HepG2 (cell line): ENCODE results near the gene BABAM1. TPM values are rescaled to one million over a fixed set of nuclear protein-coding genes. Genes with fewer than 3 reads are reported as not detected.
A peak's percentile ranks its signal among the peaks of the same experiment; 100 is the strongest.

Experiments
- CBX1 ChIP-seq: IDR thresholded peaks from one replicate; pipeline ENCODE4 v1.6.1; 2016; ENCODE audit warnings: antibody characterized with exemption, low read depth
- EED ChIP-seq: sonication (generic); formaldehyde crosslinking; IDR thresholded peaks from 2 replicates; pipeline ENCODE4 v1.5.0; 2020; ENCODE audit warnings: mild to moderate bottlenecking, missing genetic modification reagents
- FOSL2 ChIP-seq: sonication (generic); formaldehyde crosslinking; IDR thresholded peaks from 2 replicates; pipeline ENCODE4 v1.4.0; 2020; ENCODE audit warnings: missing genetic modification reagents
- MAFF ChIP-seq: IDR thresholded peaks from 2 replicates; pipeline ENCODE4 v1.6.1; 2011; ENCODE audit warnings: low read depth, low read length, improper control_type of control experiment
- MEIS1 ChIP-seq: sonication (generic); formaldehyde crosslinking; IDR thresholded peaks from 2 replicates; pipeline ENCODE4 v1.9.0; 2021; ENCODE audit warnings: mild to moderate bottlenecking, missing genetic modification reagents, moderate library complexity, borderline replicate concordance
- NCOR1 ChIP-seq: fragments of 200-600 bp; sonication (generic); IDR thresholded peaks from 2 replicates; pipeline ENCODE4 v1.7.0; 2017; ENCODE audit warnings: antibody characterized with exemption, low read length, borderline replicate concordance
- NFYB ChIP-seq: sonication (generic); formaldehyde crosslinking; IDR thresholded peaks from 2 replicates; pipeline ENCODE4 v1.4.0; 2020; ENCODE audit warnings: missing genetic modification reagents
- RFXANK ChIP-seq: IDR thresholded peaks from 2 replicates; pipeline ENCODE4 v1.6.1; 2016
- SNAI1 ChIP-seq: sonication (generic); formaldehyde crosslinking; IDR thresholded peaks from 2 replicates; pipeline ENCODE4 v1.5.0; 2020; ENCODE audit warnings: mild to moderate bottlenecking, missing genetic modification reagents, borderline replicate concordance
- SRSF9 ChIP-seq: fragments of 200-400 bp; formaldehyde crosslinking; IDR thresholded peaks from 2 replicates; pipeline ENCODE4 v1.6.1; 2018; ENCODE audit warnings: borderline replicate concordance, mild to moderate bottlenecking, low read depth, low read length; ENCODE audit not compliant: insufficient read depth, poor library complexity, severe bottlenecking
- ZNF569 ChIP-seq: sonication (generic); formaldehyde crosslinking; IDR thresholded peaks from 2 replicates; pipeline ENCODE4 v1.5.0; 2020; ENCODE audit warnings: mild to moderate bottlenecking, missing genetic modification reagents, moderate library complexity, borderline replicate concordance
- polyA plus RNA-seq, 8 experiments: library from polyadenylated mRNA; depleted of rRNA in 3 of 8; stranded (reverse) in 7 of 8; unstranded in 1 of 8; fragments of >200 nt; fragmentation: Illumina TruSeq in 4 of 8; extraction: Trizol in 4 of 8; gene quantifications; 2 replicates each; pipeline versions ENCODE4 v1.2.1 to v1.2.3, GENCODE V29; 2011 to 2016; ENCODE audit warnings: low read depth in 4 of 8, missing spikeins in 1 of 8, mixed read lengths in 1 of 8; ENCODE audit not compliant: insufficient read depth in 1 of 8
- total RNA-seq, 5 experiments: library from RNA; depleted of rRNA; stranded (reverse); fragments of >200 nt; fragmentation: Illumina TruSeq; extraction: Trizol; gene quantifications; 2 replicates each; pipeline ENCODE4 v1.2.3, GENCODE V29; 2016; ENCODE audit warnings: low read depth in 1 of 5
- TF ChIP-seq, protein P1 (sequence below): IDR thresholded peaks from 2 replicates; pipeline ENCODE4 v1.6.1; 2016; ENCODE audit warnings: mild to moderate bottlenecking
- TF ChIP-seq, protein P2 (sequence below): sonication (generic); formaldehyde crosslinking; IDR thresholded peaks from 2 replicates; pipeline ENCODE4 v1.8.1; 2023; ENCODE audit warnings: missing genetic modification reagents, inconsistent platforms, borderline replicate concordance
- TF ChIP-seq, protein P3 (sequence below): sonication (generic); formaldehyde crosslinking; IDR thresholded peaks from 2 replicates; pipeline ENCODE4 v1.5.1; 2020; ENCODE audit warnings: missing genetic modification reagents, mild to moderate bottlenecking, borderline replicate concordance
- TF ChIP-seq, protein P4 (sequence below): sonication (generic); formaldehyde crosslinking; IDR thresholded peaks from 2 replicates; pipeline ENCODE4 v1.5.1; 2020; ENCODE audit warnings: missing genetic modification reagents, mild to moderate bottlenecking, borderline replicate concordance
- TF ChIP-seq, protein P5 (sequence below): sonication (generic); formaldehyde crosslinking; IDR thresholded peaks from 2 replicates; pipeline ENCODE4 v1.8.0; 2022; ENCODE audit warnings: mild to moderate bottlenecking, missing genetic modification reagents, moderate library complexity
- TF ChIP-seq, protein P6 (sequence below): sonication (generic); formaldehyde crosslinking; IDR thresholded peaks from 2 replicates; pipeline ENCODE4 v1.8.0; 2022; ENCODE audit warnings: missing genetic modification reagents, mild to moderate bottlenecking, moderate library complexity, borderline replicate concordance
- TF ChIP-seq, protein P7 (sequence below): sonication (generic); formaldehyde crosslinking; IDR thresholded peaks from 2 replicates; pipeline ENCODE4 v1.4.0; 2020; ENCODE audit warnings: missing genetic modification reagents

The BABAM1 gene
- total and polyA plus RNA-seq, 2 of the 13 experiments (the other 11 are each of a cell fraction or from before 2014, with no cell fraction given) = 70.0 to 82.0 TPM

DNA sequence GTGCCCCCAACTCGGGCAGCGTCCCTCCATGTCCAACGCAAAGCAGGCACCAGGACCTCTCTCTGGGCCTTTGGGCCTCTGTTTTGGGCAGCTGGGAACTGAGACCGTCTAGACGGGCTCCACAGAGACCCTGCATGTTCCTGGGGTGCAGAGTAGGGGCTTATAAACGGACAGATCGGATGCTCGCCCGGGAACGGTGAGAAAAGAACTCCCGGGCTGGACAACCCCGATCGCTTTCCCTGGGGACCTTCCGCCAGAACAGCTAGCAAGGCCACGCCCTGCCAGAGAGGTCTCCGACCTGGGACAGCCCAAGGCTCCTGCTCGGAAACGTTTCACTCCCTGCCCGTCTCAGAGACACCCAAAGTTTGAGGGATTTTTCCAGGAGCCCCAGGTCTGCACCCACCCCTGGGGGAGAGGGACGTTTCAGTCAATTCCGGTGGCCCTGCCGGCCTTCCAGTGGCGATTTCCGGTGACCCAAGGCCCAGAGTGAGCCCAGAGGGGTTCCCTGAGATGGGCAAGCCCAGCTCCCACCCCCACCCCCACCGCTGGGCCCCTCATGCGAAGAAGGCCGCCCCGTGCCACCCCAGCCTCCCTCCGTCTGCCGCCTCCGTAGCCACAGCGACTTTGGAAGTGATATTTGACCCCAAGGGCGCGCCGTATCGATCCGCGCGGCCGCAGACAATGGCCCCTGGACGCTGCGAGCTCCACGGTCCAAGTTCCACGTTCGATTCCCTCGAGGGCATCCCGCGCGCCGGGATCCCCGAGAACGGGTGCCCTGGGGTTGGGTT, 23.2 kb upstream of the BABAM1 start (continued):
- TF ChIP-seq, protein P1, sequence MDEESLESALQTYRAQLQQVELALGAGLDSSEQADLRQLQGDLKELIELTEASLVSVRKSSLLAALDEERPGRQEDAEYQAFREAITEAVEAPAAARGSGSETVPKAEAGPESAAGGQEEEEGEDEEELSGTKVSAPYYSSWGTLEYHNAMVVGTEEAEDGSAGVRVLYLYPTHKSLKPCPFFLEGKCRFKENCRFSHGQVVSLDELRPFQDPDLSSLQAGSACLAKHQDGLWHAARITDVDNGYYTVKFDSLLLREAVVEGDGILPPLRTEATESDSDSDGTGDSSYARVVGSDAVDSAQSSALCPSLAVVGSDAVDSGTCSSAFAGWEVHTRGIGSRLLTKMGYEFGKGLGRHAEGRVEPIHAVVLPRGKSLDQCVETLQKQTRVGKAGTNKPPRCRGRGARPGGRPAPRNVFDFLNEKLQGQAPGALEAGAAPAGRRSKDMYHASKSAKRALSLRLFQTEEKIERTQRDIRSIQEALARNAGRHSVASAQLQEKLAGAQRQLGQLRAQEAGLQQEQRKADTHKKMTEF (CRISPR knock-in tag) = peak; percentile 83; the same call in 1 of the 2 replicates
- TF ChIP-seq NCOR1 (peak; percentile 92), MEIS1 (CRISPR knock-in tag) (peak; percentile 62; the same call in 1 of the 2 replicates), RFXANK (CRISPR knock-in tag) (no peak), SNAI1 (no peak), NFYB (CRISPR knock-in tag) (no peak), MAFF (no peak), EED (CRISPR knock-in tag) (no peak), CBX1 (no peak), FOSL2 (peak; percentile 41), SRSF9 (no peak), ZNF569 (no peak)
- TF ChIP-seq, protein P2, sequence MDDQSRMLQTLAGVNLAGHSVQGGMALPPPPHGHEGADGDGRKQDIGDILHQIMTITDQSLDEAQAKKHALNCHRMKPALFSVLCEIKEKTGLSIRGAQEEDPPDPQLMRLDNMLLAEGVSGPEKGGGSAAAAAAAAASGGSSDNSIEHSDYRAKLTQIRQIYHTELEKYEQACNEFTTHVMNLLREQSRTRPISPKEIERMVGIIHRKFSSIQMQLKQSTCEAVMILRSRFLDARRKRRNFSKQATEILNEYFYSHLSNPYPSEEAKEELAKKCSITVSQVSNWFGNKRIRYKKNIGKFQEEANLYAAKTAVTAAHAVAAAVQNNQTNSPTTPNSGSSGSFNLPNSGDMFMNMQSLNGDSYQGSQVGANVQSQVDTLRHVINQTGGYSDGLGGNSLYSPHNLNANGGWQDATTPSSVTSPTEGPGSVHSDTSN (CRISPR knock-in tag) = no peak
- TF ChIP-seq, protein P3, sequence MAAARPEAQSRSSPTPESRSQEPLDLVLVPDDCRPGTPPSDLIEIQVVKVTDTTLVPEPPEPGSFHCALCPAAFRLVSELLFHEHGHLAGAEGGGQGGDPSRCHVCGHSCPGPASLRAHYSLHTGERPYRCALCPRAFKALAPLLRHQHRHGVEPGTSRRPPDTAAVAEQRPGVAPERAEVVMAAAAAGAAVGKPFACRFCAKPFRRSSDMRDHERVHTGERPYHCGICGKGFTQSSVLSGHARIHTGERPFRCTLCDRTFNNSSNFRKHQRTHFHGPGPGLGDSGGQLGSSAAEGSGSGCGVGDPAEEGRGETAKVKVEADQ (CRISPR knock-in tag) = peak; percentile 40; the same call in 1 of the 2 replicates
- TF ChIP-seq, protein P4, sequence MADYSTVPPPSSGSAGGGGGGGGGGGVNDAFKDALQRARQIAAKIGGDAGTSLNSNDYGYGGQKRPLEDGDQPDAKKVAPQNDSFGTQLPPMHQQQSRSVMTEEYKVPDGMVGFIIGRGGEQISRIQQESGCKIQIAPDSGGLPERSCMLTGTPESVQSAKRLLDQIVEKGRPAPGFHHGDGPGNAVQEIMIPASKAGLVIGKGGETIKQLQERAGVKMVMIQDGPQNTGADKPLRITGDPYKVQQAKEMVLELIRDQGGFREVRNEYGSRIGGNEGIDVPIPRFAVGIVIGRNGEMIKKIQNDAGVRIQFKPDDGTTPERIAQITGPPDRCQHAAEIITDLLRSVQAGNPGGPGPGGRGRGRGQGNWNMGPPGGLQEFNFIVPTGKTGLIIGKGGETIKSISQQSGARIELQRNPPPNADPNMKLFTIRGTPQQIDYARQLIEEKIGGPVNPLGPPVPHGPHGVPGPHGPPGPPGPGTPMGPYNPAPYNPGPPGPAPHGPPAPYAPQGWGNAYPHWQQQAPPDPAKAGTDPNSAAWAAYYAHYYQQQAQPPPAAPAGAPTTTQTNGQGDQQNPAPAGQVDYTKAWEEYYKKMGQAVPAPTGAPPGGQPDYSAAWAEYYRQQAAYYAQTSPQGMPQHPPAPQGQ (CRISPR knock-in tag) = no peak
- TF ChIP-seq, protein P5, sequence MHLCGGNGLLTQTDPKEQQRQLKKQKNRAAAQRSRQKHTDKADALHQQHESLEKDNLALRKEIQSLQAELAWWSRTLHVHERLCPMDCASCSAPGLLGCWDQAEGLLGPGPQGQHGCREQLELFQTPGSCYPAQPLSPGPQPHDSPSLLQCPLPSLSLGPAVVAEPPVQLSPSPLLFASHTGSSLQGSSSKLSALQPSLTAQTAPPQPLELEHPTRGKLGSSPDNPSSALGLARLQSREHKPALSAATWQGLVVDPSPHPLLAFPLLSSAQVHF (CRISPR knock-in tag) = 0 out of 2 replicates have a peak, but pooled peaks have one; percentile 59
- TF ChIP-seq, protein P6, sequence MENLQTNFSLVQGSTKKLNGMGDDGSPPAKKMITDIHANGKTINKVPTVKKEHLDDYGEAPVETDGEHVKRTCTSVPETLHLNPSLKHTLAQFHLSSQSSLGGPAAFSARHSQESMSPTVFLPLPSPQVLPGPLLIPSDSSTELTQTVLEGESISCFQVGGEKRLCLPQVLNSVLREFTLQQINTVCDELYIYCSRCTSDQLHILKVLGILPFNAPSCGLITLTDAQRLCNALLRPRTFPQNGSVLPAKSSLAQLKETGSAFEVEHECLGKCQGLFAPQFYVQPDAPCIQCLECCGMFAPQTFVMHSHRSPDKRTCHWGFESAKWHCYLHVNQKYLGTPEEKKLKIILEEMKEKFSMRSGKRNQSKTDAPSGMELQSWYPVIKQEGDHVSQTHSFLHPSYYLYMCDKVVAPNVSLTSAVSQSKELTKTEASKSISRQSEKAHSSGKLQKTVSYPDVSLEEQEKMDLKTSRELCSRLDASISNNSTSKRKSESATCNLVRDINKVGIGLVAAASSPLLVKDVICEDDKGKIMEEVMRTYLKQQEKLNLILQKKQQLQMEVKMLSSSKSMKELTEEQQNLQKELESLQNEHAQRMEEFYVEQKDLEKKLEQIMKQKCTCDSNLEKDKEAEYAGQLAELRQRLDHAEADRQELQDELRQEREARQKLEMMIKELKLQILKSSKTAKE (CRISPR knock-in tag) = peak; percentile 98
- TF ChIP-seq, protein P7, sequence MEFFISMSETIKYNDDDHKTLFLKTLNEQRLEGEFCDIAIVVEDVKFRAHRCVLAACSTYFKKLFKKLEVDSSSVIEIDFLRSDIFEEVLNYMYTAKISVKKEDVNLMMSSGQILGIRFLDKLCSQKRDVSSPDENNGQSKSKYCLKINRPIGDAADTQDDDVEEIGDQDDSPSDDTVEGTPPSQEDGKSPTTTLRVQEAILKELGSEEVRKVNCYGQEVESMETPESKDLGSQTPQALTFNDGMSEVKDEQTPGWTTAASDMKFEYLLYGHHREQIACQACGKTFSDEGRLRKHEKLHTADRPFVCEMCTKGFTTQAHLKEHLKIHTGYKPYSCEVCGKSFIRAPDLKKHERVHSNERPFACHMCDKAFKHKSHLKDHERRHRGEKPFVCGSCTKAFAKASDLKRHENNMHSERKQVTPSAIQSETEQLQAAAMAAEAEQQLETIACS (CRISPR knock-in tag) = peak; percentile 68
